Endothelial cell of umbilical vein (primary cell): ENCODE results near the gene HEPHL1. TPM values are rescaled to one million over a fixed set of nuclear protein-coding genes. Genes with fewer than 3 reads are reported as not detected.

ENCODE experiments used
- BruUV-seq: library from RNA; stranded (reverse); fragments of 400-500 nt; replicated peaks from 2 replicates; lab custom pipeline; 2021; lab: Mats Ljungman, UMichigan
- CTCF ChIA-PET: fragments of 300-600, 350-600 bp; sonication (Branson Sonifier 250); formaldehyde crosslinking; loops from one replicate; lab custom pipeline; 2021; ENCODE audit warnings: antibody characterized with exemption, inconsistent platforms; lab: Charles Lee
- POLR2A ChIA-PET: fragments of 300-600, 350-600 bp; sonication (Branson Sonifier 250); formaldehyde crosslinking; loops from one replicate; lab custom pipeline; 2021; ENCODE audit warnings: antibody characterized with exemption, inconsistent platforms; lab: Charles Lee
- DNase-seq: peaks from one replicate; pipeline ENCODE4 v3.0.0-alpha.2; 2011; ENCODE audit warnings: low read depth, low spot score
- FAIRE-seq: peaks from 2 replicates; lab custom pipeline; 2011; peaks lifted over from hg19 to GRCh38; lab: Jason Lieb, UNC
- H2AFZ ChIP-seq: 2 replicates; pipeline ENCODE4 v1.6.0; 2012; ENCODE audit warnings: low read depth, low read length, control low read depth, inconsistent platforms
- H3K27ac ChIP-seq: 2 replicates; pipeline ENCODE4 v1.5.1; 2011; ENCODE audit warnings: low read depth, mild to moderate bottlenecking, control low read depth, low read length, moderate library complexity; ENCODE audit not compliant: insufficient read depth
- H3K27me3 ChIP-seq, 2 experiments: 2 replicates each; pipeline versions ENCODE4 v1.6.0 to v1.6.1; 2011; ENCODE audit warnings: low read length in 2 of 2, mixed read lengths in 1 of 2; ENCODE audit not compliant: control insufficient read depth in 2 of 2, insufficient read depth in 2 of 2
- H3K36me3 ChIP-seq, 2 experiments: 2 replicates in 1 of 2; 3 replicates in 1 of 2; pipeline ENCODE4 v1.5.1; 2011; ENCODE audit warnings: low read length in 2 of 2, mild to moderate bottlenecking in 1 of 2, moderate library complexity in 1 of 2; ENCODE audit not compliant: control insufficient read depth in 2 of 2, insufficient read depth in 2 of 2; ENCODE audit errors: extremely low read depth in 1 of 2
- H3K4me1 ChIP-seq: 3 replicates; pipeline ENCODE4 v1.5.1; 2011; ENCODE audit warnings: mild to moderate bottlenecking, low read length; ENCODE audit not compliant: control insufficient read depth, insufficient read depth; ENCODE audit errors: extremely low read depth
- H3K4me2 ChIP-seq: 2 replicates; pipeline ENCODE4 v1.6.1; 2011; ENCODE audit warnings: low read length, control low read depth, mixed read lengths; ENCODE audit not compliant: insufficient read depth
- H3K4me3 ChIP-seq, 3 experiments: fragments of 200-600 bp in 1 of 3; sonication (generic), shearing (Covaris generic) in 1 of 3; replicated peaks in 1 of 3; 2 replicates each; pipeline ENCODE4 v1.5.1; 2011 to 2016; ENCODE audit warnings: control low read depth in 3 of 3, low read length in 3 of 3, mild to moderate bottlenecking in 2 of 3, inconsistent platforms in 1 of 3, low read depth in 1 of 3, moderate library complexity in 1 of 3; ENCODE audit not compliant: insufficient read depth in 1 of 3
- H3K79me2 ChIP-seq: 2 replicates; pipeline ENCODE4 v1.6.0; 2012; ENCODE audit warnings: low read length, inconsistent platforms; ENCODE audit not compliant: control insufficient read depth, insufficient read depth
- H3K9ac ChIP-seq: replicated peaks from 2 replicates; pipeline ENCODE3; 2011; ENCODE audit warnings: low read length, control low read depth; ENCODE audit not compliant: insufficient read depth; ENCODE audit errors: extremely low read depth
- H3K9me1 ChIP-seq: replicated peaks from 3 replicates; pipeline ENCODE4 v1.6.0; 2011; ENCODE audit warnings: mild to moderate bottlenecking, low read length; ENCODE audit not compliant: control insufficient read depth, insufficient read depth; ENCODE audit errors: extremely low read depth
- H3K9me3 ChIP-seq: replicated peaks from 2 replicates; pipeline ENCODE4 v1.5.1; 2012; ENCODE audit warnings: low read length, inconsistent platforms; ENCODE audit not compliant: control insufficient read depth, insufficient read depth
- H4K20me1 ChIP-seq: replicated peaks from 2 replicates; pipeline ENCODE3; 2011; ENCODE audit warnings: mild to moderate bottlenecking, low read length; ENCODE audit not compliant: control insufficient read depth, insufficient read depth; ENCODE audit errors: extremely low read depth
- EZH2 ChIP-seq: IDR thresholded peaks from 2 replicates; pipeline ENCODE4 v1.6.1; 2012; ENCODE audit warnings: borderline replicate concordance, low read depth, mild to moderate bottlenecking, moderate library complexity, low read length, inconsistent platforms; ENCODE audit not compliant: severe bottlenecking
- FOS ChIP-seq: IDR thresholded peaks from 2 replicates; pipeline ENCODE4 v1.6.1; 2011; ENCODE audit warnings: mild to moderate bottlenecking, low read length, moderate library complexity, borderline replicate concordance; ENCODE audit not compliant: insufficient read depth
- GATA2 ChIP-seq: IDR thresholded peaks from 2 replicates; pipeline ENCODE4 v1.7.0; 2011; ENCODE audit warnings: low read depth, mild to moderate bottlenecking, moderate library complexity, mixed read lengths, low read length; ENCODE audit not compliant: insufficient read length, insufficient read depth
- JUN ChIP-seq: IDR thresholded peaks from 2 replicates; pipeline ENCODE4 v1.6.1; 2011; ENCODE audit warnings: borderline replicate concordance, low read depth; ENCODE audit not compliant: insufficient read length, insufficient read depth
- MAX ChIP-seq: IDR thresholded peaks from 2 replicates; pipeline ENCODE4 v1.6.1; 2011; ENCODE audit not compliant: insufficient read depth, insufficient read length
- MYC ChIP-seq: IDR thresholded peaks from one replicate; pipeline ENCODE4 v1.6.1; 2011; ENCODE audit warnings: mild to moderate bottlenecking, low read depth, low read length
- POLR2A ChIP-seq: IDR thresholded peaks from 2 replicates; pipeline ENCODE4 v1.6.1; 2012; ENCODE audit warnings: low read depth, mild to moderate bottlenecking, control low read depth, low read length
- POLR2AphosphoS5 ChIP-seq: IDR thresholded peaks from 2 replicates; pipeline ENCODE4 v1.6.1; 2012; ENCODE audit warnings: low read depth, mild to moderate bottlenecking, control low read depth, low read length, moderate library complexity; ENCODE audit not compliant: insufficient read depth
- dilution Hi-C: fragments of 300-500 bp; cut with MboI; formaldehyde crosslinking; loops from one replicate; pipeline ENCODE4 v1.15.0; 2019; ENCODE audit warnings: low sequenced_read_pairs; ENCODE audit not compliant: extremely low pct_ligation_motif_present
- intact Hi-C: fragments of 100-400 bp; cut with micrococcal nuclease; formaldehyde crosslinking; loops from one replicate; pipeline ENCODE4 v1.10.0; 2022
- polyA plus RNA-seq, 4 experiments: library from polyadenylated mRNA; depleted of rRNA in 3 of 4; stranded (reverse) in 3 of 4; unstranded in 1 of 4; fragments of >200 nt; gene quantifications; 2 replicates each; pipeline versions ENCODE4 v1.2.1 to v1.2.3, GENCODE V29; 2011 to 2012; ENCODE audit warnings: missing spikeins in 1 of 4
- total RNA-seq: library from RNA; stranded (reverse); gene quantifications from 2 replicates; pipeline ENCODE4 v1.2.3, GENCODE V29; 2021
- TF ChIP-seq, protein P1 (sequence below), 2 donors: IDR thresholded peaks; 1 replicate in 1 of 2; 2 replicates in 1 of 2; pipeline ENCODE4 v1.5.1; 2011; ENCODE audit warnings: low read length in 2 of 2, mild to moderate bottlenecking in 2 of 2, moderate library complexity in 2 of 2, control low read depth in 1 of 2, inconsistent platforms in 1 of 2, low read depth in 1 of 2; ENCODE audit not compliant: insufficient read depth in 1 of 2; ENCODE audit errors: extremely low read depth in 1 of 2

HEPHL1 gene
- total and polyA plus RNA-seq, 2 donors (not counting 3 experiments of a cell fraction or from before 2014, with no cell fraction given) = not detected

- Histone ChIP-seq H3K36me3 (no peaks in the 10 kb centered on the region), H3K4me2 (no peak overlapping the region), H3K9me1 (no peaks in the 10 kb centered on the region), H3K4me1 (no peaks in the 10 kb centered on the region), H3K9me3 (peaks cover 1% of the 10 kb centered on the region), H3K4me3 (no peak overlapping the region), H3K9ac (no peak overlapping the region), H3K27ac (no peak overlapping the region), H2AFZ (no peak overlapping the region), H4K20me1 (no peaks in the 10 kb centered on the region), H3K27me3 (no peaks in the 10 kb centered on the region), H3K79me2 (no peaks in the 10 kb centered on the region)
- TF ChIP-seq FOS (no peak), GATA2 (no peak), JUN (no peak), EZH2 (no peak), POLR2A (no peak), POLR2AphosphoS5 (no peak), MYC (no peak), MAX (no peak)
- TF ChIP-seq, protein P1, sequence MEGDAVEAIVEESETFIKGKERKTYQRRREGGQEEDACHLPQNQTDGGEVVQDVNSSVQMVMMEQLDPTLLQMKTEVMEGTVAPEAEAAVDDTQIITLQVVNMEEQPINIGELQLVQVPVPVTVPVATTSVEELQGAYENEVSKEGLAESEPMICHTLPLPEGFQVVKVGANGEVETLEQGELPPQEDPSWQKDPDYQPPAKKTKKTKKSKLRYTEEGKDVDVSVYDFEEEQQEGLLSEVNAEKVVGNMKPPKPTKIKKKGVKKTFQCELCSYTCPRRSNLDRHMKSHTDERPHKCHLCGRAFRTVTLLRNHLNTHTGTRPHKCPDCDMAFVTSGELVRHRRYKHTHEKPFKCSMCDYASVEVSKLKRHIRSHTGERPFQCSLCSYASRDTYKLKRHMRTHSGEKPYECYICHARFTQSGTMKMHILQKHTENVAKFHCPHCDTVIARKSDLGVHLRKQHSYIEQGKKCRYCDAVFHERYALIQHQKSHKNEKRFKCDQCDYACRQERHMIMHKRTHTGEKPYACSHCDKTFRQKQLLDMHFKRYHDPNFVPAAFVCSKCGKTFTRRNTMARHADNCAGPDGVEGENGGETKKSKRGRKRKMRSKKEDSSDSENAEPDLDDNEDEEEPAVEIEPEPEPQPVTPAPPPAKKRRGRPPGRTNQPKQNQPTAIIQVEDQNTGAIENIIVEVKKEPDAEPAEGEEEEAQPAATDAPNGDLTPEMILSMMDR (IDR thresholded peaks at IDR 0.05; ENCODE audit: extremely low read depth in 1 of 2, insufficient read depth in 1 of 2, low read depth in 1 of 2, low read length in 2 of 2) = no peak
- dilution Hi-C loops = no loop called here
- ChIA-PET POLR2A (no interaction called here), CTCF (no interaction called here)
- no peak for FAIRE-seq
- BruUV-seq = no TSS peak
- intact Hi-C loops = no loop called here
- DNase-seq = no peak
These were observed 7.3 kb downstream of the HEPHL1 start for GRCh38 chr11:94028436-94028835.
